SK-N-SH treated with all-trans-retinoic acid at 6 μM for 48 hours (cell line): ENCODE results near the gene NR5A2.

Experiments
- ATAC-seq: fragments of 200-7000 bp; cut with Tn5 transposase; 3 replicates; pipeline ENCODE4 v1.9.1; 2020; ENCODE audit warnings: mild to moderate bottlenecking, moderate library complexity
- ARNTL ChIP-seq: fragments of 450-650 bp; formaldehyde crosslinking; IDR thresholded peaks from 2 replicates; pipeline ENCODE4 v1.5.0; 2020; ENCODE audit warnings: low read depth, mild to moderate bottlenecking, moderate library complexity, borderline replicate concordance
- BACH2 ChIP-seq: fragments of 250-450 bp; sonication (Bioruptor Pico); IDR thresholded peaks from 2 replicates; pipeline ENCODE4 v1.9.0; 2021; ENCODE audit warnings: mild to moderate bottlenecking, borderline replicate concordance
- CSDC2 ChIP-seq: fragments of 250-450 bp; sonication (Bioruptor Pico); IDR thresholded peaks from 2 replicates; pipeline ENCODE4 v1.5.0; 2020; ENCODE audit warnings: mild to moderate bottlenecking, moderate library complexity
- GLIS3 ChIP-seq: fragments of 250-450 bp; sonication (Bioruptor Pico); IDR thresholded peaks from 2 replicates; pipeline ENCODE4 v1.5.0; 2020; ENCODE audit warnings: mild to moderate bottlenecking, moderate library complexity
- ISL1 ChIP-seq: fragments of 250-450 bp; sonication (Bioruptor Pico); IDR thresholded peaks from 2 replicates; pipeline ENCODE4 v2.1.2; 2022; ENCODE audit warnings: mild to moderate bottlenecking, moderate library complexity
- OSR1 ChIP-seq: fragments of 250-450 bp; sonication (Bioruptor Pico); IDR thresholded peaks from 2 replicates; pipeline ENCODE4 v1.8.0; 2022; ENCODE audit warnings: moderate library complexity, mild to moderate bottlenecking, inconsistent platforms
- PPARA ChIP-seq: fragments of 250-450 bp; sonication (Bioruptor Pico); IDR thresholded peaks from 2 replicates; pipeline ENCODE4 v1.5.0; 2020; ENCODE audit warnings: mild to moderate bottlenecking, borderline replicate concordance
- RARB ChIP-seq: fragments of 250-450 bp; sonication (Bioruptor Pico); IDR thresholded peaks from 2 replicates; pipeline ENCODE4 v1.8.0; 2021; ENCODE audit warnings: mild to moderate bottlenecking, moderate library complexity
- SNAI2 ChIP-seq: fragments of 250-450 bp; sonication (Bioruptor Pico); IDR thresholded peaks from 2 replicates; pipeline ENCODE4 v1.5.0; 2020; ENCODE audit warnings: mild to moderate bottlenecking, moderate library complexity
- TCF4 ChIP-seq: fragments of 250-450 bp; sonication (Bioruptor Pico); IDR thresholded peaks from 2 replicates; pipeline ENCODE4 v1.8.0; 2021; ENCODE audit warnings: mild to moderate bottlenecking, moderate library complexity, borderline replicate concordance
- TOX ChIP-seq: fragments of 250-450 bp; sonication (Bioruptor Pico); IDR thresholded peaks from 2 replicates; pipeline ENCODE4 v1.8.0; 2021; ENCODE audit warnings: mild to moderate bottlenecking, moderate library complexity, borderline replicate concordance
- ZC3H10 ChIP-seq: fragments of 250-450 bp; sonication (Bioruptor Pico); IDR thresholded peaks from 2 replicates; pipeline ENCODE4 v1.5.1; 2021; ENCODE audit warnings: mild to moderate bottlenecking, moderate library complexity
- ZFP3 ChIP-seq: fragments of 250-450 bp; sonication (Bioruptor Pico); IDR thresholded peaks from 2 replicates; pipeline ENCODE4 v1.5.0; 2020; ENCODE audit warnings: mild to moderate bottlenecking, moderate library complexity
- ZFP30 ChIP-seq: fragments of 450-650 bp; formaldehyde crosslinking; IDR thresholded peaks from 2 replicates; pipeline ENCODE4 v1.5.0; 2022; ENCODE audit warnings: mild to moderate bottlenecking, moderate library complexity
- ZNF565 ChIP-seq: fragments of 450-650 bp; formaldehyde crosslinking; conservative IDR thresholded peaks from 2 replicates; pipeline ENCODE4 v1.5.0; 2020; ENCODE audit warnings: low read depth, mild to moderate bottlenecking, moderate library complexity
- ZNF70 ChIP-seq: fragments of 450-650 bp; formaldehyde crosslinking; IDR thresholded peaks from 2 replicates; pipeline ENCODE4 v1.5.0; 2020; ENCODE audit warnings: mild to moderate bottlenecking, moderate library complexity
- ZNF8 ChIP-seq: fragments of 450-650 bp; formaldehyde crosslinking; IDR thresholded peaks from 2 replicates; pipeline ENCODE4 v1.5.0; 2020; ENCODE audit warnings: mild to moderate bottlenecking, moderate library complexity
- TF ChIP-seq, protein P1 (sequence below): fragments of 250-450 bp; sonication (Bioruptor Pico); IDR thresholded peaks from 2 replicates; pipeline ENCODE4 v1.5.0; 2020; ENCODE audit warnings: mild to moderate bottlenecking, moderate library complexity
- TF ChIP-seq, protein P2 (sequence below): fragments of 250-450 bp; sonication (Bioruptor Pico); IDR thresholded peaks from 2 replicates; pipeline ENCODE4 v1.8.0; 2020; ENCODE audit warnings: mild to moderate bottlenecking, moderate library complexity, borderline replicate concordance
- TF ChIP-seq, protein P3 (sequence below): fragments of 250-450 bp; sonication (Bioruptor Pico); IDR thresholded peaks from 2 replicates; pipeline ENCODE4 v1.8.0; 2021; ENCODE audit warnings: low read depth, mild to moderate bottlenecking, moderate library complexity, borderline replicate concordance
- TF ChIP-seq, protein P4 (sequence below): fragments of 250-450 bp; sonication (Bioruptor Pico); IDR thresholded peaks from 2 replicates; pipeline ENCODE4 v1.5.1; 2020; ENCODE audit warnings: low read depth, mild to moderate bottlenecking, moderate library complexity

Gene NR5A2

DNA sequence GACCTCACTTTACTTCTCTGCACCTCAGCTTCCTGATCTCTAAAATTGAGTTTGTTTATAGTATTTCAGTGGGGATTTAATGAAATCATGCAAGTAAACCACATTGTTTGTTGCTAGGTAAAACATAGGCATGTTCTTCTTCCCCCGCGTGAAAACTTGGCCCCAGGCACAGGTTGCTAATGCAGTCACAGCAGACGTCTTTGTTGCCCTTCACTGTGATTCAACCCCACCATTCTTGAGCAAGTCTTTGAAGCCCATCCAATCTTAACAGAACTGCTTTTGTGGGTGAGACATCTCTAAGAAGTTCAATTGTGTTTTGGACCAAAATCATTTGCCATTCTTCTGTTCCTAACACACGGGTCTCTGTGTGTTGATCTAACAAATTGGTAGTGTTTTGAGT lies 196.8 kb downstream of the NR5A2 start:
- TF ChIP-seq ZFP3, result no peak
- no peak for TF ChIP-seq ZFP30
- TF ChIP-seq, protein P1, sequence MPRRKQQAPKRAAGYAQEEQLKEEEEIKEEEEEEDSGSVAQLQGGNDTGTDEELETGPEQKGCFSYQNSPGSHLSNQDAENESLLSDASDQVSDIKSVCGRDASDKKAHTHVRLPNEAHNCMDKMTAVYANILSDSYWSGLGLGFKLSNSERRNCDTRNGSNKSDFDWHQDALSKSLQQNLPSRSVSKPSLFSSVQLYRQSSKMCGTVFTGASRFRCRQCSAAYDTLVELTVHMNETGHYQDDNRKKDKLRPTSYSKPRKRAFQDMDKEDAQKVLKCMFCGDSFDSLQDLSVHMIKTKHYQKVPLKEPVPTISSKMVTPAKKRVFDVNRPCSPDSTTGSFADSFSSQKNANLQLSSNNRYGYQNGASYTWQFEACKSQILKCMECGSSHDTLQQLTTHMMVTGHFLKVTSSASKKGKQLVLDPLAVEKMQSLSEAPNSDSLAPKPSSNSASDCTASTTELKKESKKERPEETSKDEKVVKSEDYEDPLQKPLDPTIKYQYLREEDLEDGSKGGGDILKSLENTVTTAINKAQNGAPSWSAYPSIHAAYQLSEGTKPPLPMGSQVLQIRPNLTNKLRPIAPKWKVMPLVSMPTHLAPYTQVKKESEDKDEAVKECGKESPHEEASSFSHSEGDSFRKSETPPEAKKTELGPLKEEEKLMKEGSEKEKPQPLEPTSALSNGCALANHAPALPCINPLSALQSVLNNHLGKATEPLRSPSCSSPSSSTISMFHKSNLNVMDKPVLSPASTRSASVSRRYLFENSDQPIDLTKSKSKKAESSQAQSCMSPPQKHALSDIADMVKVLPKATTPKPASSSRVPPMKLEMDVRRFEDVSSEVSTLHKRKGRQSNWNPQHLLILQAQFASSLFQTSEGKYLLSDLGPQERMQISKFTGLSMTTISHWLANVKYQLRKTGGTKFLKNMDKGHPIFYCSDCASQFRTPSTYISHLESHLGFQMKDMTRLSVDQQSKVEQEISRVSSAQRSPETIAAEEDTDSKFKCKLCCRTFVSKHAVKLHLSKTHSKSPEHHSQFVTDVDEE (CRISPR knock-in tag), result no peak
- TF ChIP-seq GLIS3, result no peak
- no peak for TF ChIP-seq ZC3H10 (CRISPR knock-in tag)
- TF ChIP-seq TOX, result no peak
- TF ChIP-seq ZNF70 (CRISPR knock-in tag), result no peak
- TF ChIP-seq RARB (CRISPR knock-in tag), result no peak
- no peak for TF ChIP-seq ARNTL (CRISPR knock-in tag)
- no peak for TF ChIP-seq OSR1 (CRISPR knock-in tag)
- no peak for TF ChIP-seq BACH2 (CRISPR knock-in tag)
- no peak for TF ChIP-seq PPARA
- TF ChIP-seq, protein P2, sequence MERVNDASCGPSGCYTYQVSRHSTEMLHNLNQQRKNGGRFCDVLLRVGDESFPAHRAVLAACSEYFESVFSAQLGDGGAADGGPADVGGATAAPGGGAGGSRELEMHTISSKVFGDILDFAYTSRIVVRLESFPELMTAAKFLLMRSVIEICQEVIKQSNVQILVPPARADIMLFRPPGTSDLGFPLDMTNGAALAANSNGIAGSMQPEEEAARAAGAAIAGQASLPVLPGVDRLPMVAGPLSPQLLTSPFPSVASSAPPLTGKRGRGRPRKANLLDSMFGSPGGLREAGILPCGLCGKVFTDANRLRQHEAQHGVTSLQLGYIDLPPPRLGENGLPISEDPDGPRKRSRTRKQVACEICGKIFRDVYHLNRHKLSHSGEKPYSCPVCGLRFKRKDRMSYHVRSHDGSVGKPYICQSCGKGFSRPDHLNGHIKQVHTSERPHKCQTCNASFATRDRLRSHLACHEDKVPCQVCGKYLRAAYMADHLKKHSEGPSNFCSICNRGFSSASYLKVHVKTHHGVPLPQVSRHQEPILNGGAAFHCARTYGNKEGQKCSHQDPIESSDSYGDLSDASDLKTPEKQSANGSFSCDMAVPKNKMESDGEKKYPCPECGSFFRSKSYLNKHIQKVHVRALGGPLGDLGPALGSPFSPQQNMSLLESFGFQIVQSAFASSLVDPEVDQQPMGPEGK (CRISPR knock-in tag), result no peak
- no peak for TF ChIP-seq TCF4 (CRISPR knock-in tag)
- TF ChIP-seq ZNF8, result no peak
- TF ChIP-seq, protein P3, sequence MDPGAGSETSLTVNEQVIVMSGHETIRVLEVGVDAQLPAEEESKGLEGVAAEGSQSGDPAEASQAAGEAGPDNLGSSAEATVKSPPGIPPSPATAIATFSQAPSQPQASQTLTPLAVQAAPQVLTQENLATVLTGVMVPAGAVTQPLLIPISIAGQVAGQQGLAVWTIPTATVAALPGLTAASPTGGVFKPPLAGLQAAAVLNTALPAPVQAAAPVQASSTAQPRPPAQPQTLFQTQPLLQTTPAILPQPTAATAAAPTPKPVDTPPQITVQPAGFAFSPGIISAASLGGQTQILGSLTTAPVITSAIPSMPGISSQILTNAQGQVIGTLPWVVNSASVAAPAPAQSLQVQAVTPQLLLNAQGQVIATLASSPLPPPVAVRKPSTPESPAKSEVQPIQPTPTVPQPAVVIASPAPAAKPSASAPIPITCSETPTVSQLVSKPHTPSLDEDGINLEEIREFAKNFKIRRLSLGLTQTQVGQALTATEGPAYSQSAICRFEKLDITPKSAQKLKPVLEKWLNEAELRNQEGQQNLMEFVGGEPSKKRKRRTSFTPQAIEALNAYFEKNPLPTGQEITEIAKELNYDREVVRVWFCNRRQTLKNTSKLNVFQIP (CRISPR knock-in tag), result no peak
- no peak for TF ChIP-seq ZNF565 (CRISPR knock-in tag)
- no peak for TF ChIP-seq CSDC2 (CRISPR knock-in tag)
- TF ChIP-seq ISL1 (CRISPR knock-in tag), result no peak
- no peak for ATAC-seq

DNA sequence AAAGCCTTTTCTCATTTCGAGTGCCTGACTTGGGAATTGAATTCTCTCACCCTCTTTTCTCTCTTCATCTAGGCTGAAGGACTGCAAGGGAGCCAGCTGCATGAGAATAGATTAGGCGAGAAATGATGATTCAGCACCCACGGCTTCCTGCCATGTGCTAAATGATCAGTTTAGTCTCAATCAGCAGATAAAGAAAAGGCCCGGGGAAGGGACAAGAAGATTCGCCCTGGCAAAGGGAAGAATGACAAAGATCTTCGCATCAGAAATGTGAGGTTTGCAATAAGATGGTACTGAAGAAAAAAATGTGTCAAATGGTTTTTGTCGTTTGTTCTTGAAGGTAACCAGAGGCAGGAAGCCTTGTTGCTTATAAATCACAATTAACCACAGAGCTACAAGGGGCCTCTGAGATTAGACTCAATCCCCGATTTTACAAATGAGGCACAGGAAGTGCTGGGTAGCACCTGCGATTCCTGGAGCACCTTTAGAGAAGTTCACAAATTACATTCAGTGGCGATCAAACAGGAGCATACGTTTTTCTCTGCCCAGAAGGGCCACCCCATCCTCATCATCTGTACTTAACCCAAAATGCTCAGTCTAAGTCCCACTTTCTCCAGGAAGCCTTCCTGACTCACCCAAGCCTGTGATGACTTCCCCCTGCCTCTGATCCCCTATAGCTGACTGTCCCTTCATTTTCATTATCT lies 198.9 kb downstream of the NR5A2 start:
- TF ChIP-seq ARNTL (CRISPR knock-in tag) (no peak), ZFP30 (no peak), OSR1 (CRISPR knock-in tag) (no peak), TOX (no peak), SNAI2 (CRISPR knock-in tag) (no peak), ZNF565 (CRISPR knock-in tag) (no peak), BACH2 (CRISPR knock-in tag) (no peak), PPARA (no peak), GLIS3 (no peak)
- TF ChIP-seq, protein P1 (CRISPR knock-in tag), result no peak
- TF ChIP-seq, protein P4, sequence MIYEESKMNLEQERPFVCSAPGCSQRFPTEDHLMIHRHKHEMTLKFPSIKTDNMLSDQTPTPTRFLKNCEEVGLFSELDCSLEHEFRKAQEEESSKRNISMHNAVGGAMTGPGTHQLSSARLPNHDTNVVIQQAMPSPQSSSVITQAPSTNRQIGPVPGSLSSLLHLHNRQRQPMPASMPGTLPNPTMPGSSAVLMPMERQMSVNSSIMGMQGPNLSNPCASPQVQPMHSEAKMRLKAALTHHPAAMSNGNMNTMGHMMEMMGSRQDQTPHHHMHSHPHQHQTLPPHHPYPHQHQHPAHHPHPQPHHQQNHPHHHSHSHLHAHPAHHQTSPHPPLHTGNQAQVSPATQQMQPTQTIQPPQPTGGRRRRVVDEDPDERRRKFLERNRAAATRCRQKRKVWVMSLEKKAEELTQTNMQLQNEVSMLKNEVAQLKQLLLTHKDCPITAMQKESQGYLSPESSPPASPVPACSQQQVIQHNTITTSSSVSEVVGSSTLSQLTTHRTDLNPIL (CRISPR knock-in tag), result no peak
- TF ChIP-seq, protein P2 (CRISPR knock-in tag), result no peak
- ATAC-seq, result no peak
